Measurements from ENCODE around the gene RAB11FIP2. TPM values are rescaled to one million over a fixed set of nuclear protein-coding genes. Genes with fewer than 3 reads are reported as not detected.

RAB11FIP2 gene
- total and polyA plus RNA-seq, 2 of the 4 experiments (the other 2 are of a cell fraction) = 3.6 to 16.1 TPM

GRCh38 chr10:117980755-117981702 is 65.7 kb downstream of the RAB11FIP2 start:
- ATAC-seq (ENCODE audit: low read depth) (no peak), DNase-seq (no peak)
- Histone ChIP-seq H2BK20ac (ENCODE audit: low read depth, low read length) (0 out of 2 replicates have a peak overlapping the region, but pooled peaks have one; percentile 37), H3K14ac (replicated peaks; ENCODE audit: low read depth, low read length) (no peak overlapping the region), H3K9me1 (ENCODE audit: insufficient read depth, low read length) (no peaks in the 10 kb centered on the region), H3K4me2 (ENCODE audit: low read depth, low read length) (no peak overlapping the region), H2BK5ac (ENCODE audit: low read depth, low read length, poor library complexity, severe bottlenecking) (no peak overlapping the region), H2BK15ac (ENCODE audit: low read depth, low read length) (no peak overlapping the region; the same call in 2 of the 3 replicates), H4K20me1 (ENCODE audit: insufficient read depth, low read length) (no peaks in the 10 kb centered on the region), H2AK5ac (ENCODE audit: low read depth, low read length) (no peak overlapping the region), H3K4ac (ENCODE audit: low read depth, low read length) (no peak overlapping the region), H3K27ac (ENCODE audit: insufficient read depth, low read length) (no peak overlapping the region), H2AFZ (replicated peaks; ENCODE audit: low read length, poor library complexity) (no peak overlapping the region), H3K4me3 (ENCODE audit: insufficient read depth, low read depth, low read length) (no peak overlapping the region), H3K23ac (ENCODE audit: low read depth, low read length) (no peak overlapping the region), H3K4me1 (ENCODE audit: control insufficient read depth, insufficient read depth, low read length) (no peaks in the 10 kb centered on the region), H3K56ac (ENCODE audit: extremely low read depth, insufficient read depth, low read length) (no peak overlapping the region), H4K5ac (ENCODE audit: low read depth, low read length) (no peak overlapping the region), H3K18ac (ENCODE audit: low read depth, low read length) (no peak overlapping the region), H2AK9ac (replicated peaks; ENCODE audit: low read depth, low read length, poor library complexity) (no peak overlapping the region), H3K9ac (ENCODE audit: low read depth, low read length) (no peak overlapping the region), H3K36me3 (ENCODE audit: control insufficient read depth, insufficient read depth, low read length) (no peaks in the 10 kb centered on the region), H3K9me3 (ENCODE audit: control insufficient read depth, insufficient read depth, low read length) (no peaks in the 10 kb centered on the region), H3K79me1 (ENCODE audit: low read depth in 1 of 2, low read length in 2 of 2) (no peaks in the 10 kb centered on the region), H4K91ac (ENCODE audit: insufficient read depth, low read depth, low read length) (no peak overlapping the region), H3K27me3 (ENCODE audit: control insufficient read depth, insufficient read depth, low read length) (no peaks in the 10 kb centered on the region), H2BK120ac (ENCODE audit: low read depth, low read length) (peak overlapping the region; percentile 12; the same call in 1 of the 2 replicates), H4K8ac (ENCODE audit: low read depth in 2 of 2, low read length in 2 of 2) (no peak overlapping the region)
- intact Hi-C loops (cut with micrococcal nuclease) (no loop called here), dilution Hi-C loops (cut with HindIII; ENCODE audit: low sequenced_read_pairs, unreplicated experiment) (no loop called here), in situ Hi-C loops (cut with MboI; ENCODE audit: low sequenced_read_pairs) (no loop called here)
- TF ChIP-seq POLR2A (IDR thresholded peaks at IDR 0.05; ENCODE audit: low read depth, low read length) = no peak
- peak; percentile 62; the same call in 1 of the 2 replicates for TF ChIP-seq MAFK (IDR thresholded peaks at IDR 0.05; ENCODE audit: low read depth, low read length)
- no CpG with 5 or more reads among the region's 4 CpGs for WGBS, 2 experiments (ENCODE audit: extremely low coverage in 2 of 2, insufficient read length in 1 of 2)
- POLR2A ChIA-PET (ENCODE audit: unreplicated experiment) = no interaction called here
- CTCF ChIA-PET = no interaction called here
- BruUV-seq (replicated peaks) = no TSS peak
